ENCODE data around the gene TRAF3.
"Not testable (repeated sequence)": the region's sequence is repeated elsewhere in the genome, so short reads cannot be mapped to it uniquely, and the experiment has no call there.

TRAF3 gene

DNA sequence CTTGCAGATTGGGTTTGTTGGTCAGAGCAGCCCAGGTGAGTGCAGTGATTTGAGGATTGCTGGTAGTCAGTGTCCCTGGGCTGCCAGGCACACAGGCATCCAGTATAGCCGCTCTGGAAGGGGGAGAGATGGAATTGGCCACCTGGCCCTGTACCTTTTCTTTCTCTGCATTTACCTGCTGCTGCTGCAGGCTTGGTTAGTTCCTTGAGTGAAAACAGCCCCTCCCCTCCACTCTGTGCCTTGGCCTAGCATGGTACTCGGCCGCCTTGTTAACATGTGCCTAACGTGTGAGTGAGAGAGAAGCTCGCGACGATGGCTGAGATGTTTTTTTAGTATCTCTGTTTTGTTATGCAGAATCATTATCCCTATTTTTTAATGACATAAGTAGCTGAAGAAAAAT is 95.9 kb downstream of the TRAF3 start:
- H3K4me3 ChIP-seq (ENCODE audit: low read depth, low read length) = no peak overlapping the region
- TF ChIP-seq, protein P1, sequence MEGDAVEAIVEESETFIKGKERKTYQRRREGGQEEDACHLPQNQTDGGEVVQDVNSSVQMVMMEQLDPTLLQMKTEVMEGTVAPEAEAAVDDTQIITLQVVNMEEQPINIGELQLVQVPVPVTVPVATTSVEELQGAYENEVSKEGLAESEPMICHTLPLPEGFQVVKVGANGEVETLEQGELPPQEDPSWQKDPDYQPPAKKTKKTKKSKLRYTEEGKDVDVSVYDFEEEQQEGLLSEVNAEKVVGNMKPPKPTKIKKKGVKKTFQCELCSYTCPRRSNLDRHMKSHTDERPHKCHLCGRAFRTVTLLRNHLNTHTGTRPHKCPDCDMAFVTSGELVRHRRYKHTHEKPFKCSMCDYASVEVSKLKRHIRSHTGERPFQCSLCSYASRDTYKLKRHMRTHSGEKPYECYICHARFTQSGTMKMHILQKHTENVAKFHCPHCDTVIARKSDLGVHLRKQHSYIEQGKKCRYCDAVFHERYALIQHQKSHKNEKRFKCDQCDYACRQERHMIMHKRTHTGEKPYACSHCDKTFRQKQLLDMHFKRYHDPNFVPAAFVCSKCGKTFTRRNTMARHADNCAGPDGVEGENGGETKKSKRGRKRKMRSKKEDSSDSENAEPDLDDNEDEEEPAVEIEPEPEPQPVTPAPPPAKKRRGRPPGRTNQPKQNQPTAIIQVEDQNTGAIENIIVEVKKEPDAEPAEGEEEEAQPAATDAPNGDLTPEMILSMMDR (IDR thresholded peaks at IDR 0.05; ENCODE audit: insufficient read depth, low read depth, low read length, missing control alignments) = no peak
- no peak for DNase-seq (ENCODE audit: low read depth)

DNA sequence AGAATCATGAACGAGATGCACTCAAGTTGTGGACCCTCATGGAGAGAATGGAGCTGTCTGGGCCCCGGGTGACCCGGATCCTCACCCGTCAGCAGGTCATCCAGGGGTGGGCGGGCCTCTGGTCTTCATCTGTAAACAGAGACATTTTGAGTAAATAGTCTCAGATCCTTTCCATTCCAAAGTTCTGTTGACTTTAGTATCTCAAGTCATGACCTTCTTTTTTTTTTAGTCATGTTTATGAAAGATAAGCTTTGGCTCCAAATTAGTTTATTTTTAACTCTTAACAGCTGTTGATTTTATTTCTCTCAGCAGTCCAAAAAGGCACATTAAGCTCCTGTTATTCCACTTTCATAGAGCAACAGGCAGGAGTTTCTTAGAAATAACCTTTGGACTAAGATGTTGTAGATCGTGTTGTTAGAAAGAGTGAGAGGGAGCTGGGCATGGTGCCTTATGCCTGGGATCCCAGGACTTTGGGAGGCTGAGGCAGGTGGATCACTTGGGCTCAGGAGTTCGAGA is 96.4 kb downstream of the TRAF3 start:
- TF ChIP-seq, protein P1 (IDR thresholded peaks at IDR 0.05; ENCODE audit: insufficient read depth, low read depth, low read length, missing control alignments) = no peak
- no peak overlapping the region for H3K4me3 ChIP-seq (ENCODE audit: low read depth, low read length)
- no peak for DNase-seq (ENCODE audit: low read depth)

DNA sequence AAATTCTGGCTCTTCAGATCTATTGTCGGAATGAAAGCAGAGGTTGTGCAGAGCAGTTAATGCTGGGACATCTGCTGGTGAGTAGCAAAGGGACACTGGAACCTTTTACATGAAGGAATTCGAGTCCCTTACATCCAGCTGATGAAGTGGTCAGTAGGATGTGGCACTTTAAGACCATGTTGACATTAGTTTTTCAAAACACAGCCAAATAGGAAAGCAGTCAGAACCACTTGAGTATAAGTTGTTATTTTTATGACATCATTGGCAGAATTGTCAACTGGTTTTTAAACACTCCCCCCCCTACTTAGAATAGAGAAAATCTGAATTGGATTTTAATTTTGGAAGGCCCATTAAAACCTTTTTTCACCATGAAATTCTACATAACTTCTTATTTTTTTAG is 98.4 kb downstream of the TRAF3 start:
- no peak overlapping the region for H3K4me3 ChIP-seq (ENCODE audit: low read depth, low read length)
- TF ChIP-seq, protein P1 (IDR thresholded peaks at IDR 0.05; ENCODE audit: insufficient read depth, low read depth, low read length, missing control alignments) = no peak
- no peak for DNase-seq (ENCODE audit: low read depth)

DNA sequence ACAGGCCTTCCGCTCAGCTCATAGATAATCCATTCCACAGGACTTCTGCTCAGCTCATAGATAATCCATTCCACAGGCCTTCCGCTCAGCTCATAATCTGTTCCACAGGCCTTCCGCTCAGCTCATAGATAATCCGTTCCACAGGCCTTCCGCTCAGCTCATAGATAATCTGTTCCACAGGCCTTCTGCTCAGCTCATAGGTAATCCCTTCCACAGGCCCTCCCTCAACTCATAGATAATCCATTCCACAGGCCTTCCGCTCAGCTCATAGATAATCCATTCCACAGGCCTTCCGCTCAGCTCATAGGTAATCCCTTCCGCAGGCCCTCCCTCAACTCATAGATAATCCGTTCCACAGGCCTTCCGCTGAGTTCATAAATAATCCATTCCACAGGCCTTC is 100.3 kb downstream of the TRAF3 start:
- H3K4me3 ChIP-seq (ENCODE audit: low read depth, low read length); DNase-seq (ENCODE audit: low read depth): not testable (repeated sequence)

DNA sequence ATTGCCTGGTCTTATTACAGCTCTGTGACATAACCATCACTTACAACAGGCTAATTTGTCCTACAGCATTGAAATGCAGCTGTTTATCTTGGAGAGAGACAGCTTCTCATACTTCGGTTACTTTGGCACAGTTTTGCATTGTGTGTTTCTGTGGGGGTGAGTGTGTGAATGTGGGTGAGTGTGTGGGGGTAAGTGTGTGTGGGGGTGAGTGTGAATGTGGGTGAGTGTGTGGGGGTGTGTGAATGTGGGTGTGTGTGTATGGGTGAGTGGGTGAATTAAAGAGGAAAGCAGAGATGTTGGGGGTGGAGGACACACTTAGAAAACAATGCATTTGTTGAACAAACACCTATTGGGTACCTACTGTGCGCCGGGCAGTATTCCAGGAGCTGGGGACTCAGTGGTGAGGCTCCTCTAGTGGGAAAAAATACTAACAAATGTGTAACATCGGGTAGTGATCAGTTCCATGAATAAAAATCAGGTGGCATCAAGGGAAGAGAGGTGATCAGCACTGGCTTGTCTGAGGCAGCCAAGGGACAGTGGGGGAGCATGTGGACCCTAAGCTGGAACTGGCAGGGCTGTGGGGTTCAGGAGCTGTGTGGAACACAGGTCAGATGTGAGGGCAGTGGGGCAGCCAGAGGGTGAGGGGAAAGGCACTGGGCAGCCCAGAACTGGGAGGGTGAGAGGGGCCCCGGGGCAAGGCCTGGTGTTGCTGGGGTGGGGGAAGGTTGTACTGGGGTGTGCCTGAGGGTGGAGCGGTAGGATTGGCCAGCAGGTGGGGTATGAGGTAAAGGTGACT is 101.1 kb downstream of the TRAF3 start:
- H3K4me3 ChIP-seq (ENCODE audit: low read depth, low read length) = no peak overlapping the region
- no peak for DNase-seq (ENCODE audit: low read depth)
- TF ChIP-seq, protein P1 (IDR thresholded peaks at IDR 0.05; ENCODE audit: insufficient read depth, low read depth, low read length, missing control alignments) = no peak

DNA sequence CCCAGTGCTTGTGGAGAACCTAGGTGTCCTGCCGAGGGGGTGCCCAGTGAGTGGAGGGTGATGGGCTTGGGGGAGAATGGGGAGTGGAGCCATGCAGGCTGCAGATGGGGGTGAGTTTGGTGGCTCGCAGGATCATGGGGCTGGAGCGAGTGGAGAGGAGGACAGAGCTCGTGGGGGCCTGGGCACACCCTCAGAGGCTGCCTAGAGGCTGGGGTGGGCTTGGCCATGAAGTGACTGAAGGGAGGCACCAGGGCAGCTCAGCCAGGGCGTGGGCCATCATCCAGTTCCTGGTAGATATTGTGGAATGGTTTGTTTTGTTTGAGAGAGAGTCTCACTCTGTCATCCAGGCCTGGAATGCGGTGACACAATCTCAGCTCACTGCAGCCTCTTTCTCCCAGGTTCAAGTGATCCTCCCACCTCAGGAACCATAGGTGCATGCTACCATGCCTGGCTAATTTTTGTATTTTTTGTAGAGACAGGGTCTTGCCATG is 101.8 kb downstream of the TRAF3 start:
- TF ChIP-seq, protein P1 (IDR thresholded peaks at IDR 0.05; ENCODE audit: insufficient read depth, low read depth, low read length, missing control alignments) = no peak
- no peak for DNase-seq (ENCODE audit: low read depth)

DNA sequence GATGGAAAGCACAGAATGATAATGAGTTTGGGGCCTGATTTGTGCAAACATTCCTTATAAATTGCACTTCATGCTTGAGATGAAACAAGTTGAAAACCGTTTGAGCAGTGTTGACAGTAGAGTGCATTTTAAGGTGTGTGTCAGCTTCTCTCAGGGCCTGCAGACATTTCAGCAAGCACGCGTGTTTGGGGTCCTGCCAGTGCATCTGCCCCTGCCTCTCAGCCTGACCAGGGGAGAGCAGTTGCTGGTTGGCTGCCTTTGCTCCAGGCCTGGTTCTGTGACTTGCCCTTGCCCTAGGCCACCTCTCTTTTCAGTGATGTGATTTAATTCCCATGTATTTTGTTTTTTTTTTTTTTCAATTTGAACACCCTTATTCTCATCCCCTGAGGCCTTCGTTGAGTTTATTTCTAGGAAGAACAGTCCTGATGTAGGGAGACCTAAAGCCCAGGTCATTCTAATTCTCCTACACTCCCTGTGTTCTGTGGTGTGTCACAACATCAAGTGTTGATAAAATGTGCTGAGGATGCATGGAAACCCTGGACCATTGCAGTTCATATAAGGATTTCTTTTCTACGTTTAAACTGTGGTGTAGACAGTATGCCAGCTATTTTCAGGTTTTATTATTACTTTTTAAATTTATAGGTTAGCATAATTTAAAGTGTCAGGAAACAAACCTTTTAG is 105.1 kb downstream of the TRAF3 start:
- no peak overlapping the region for H3K4me3 ChIP-seq (ENCODE audit: low read depth, low read length)
- DNase-seq (ENCODE audit: low read depth) = no peak
- TF ChIP-seq, protein P1 (IDR thresholded peaks at IDR 0.05; ENCODE audit: insufficient read depth, low read depth, low read length, missing control alignments) = no peak

More for the DNA sequence above, 101.8 kb downstream of the TRAF3 start:
- H3K4me3 ChIP-seq (ENCODE audit: low read depth, low read length) = no peak overlapping the region
